ENCODE results near the gene DNAJC15. TPM values are rescaled to one million over a fixed set of nuclear protein-coding genes. Genes with fewer than 3 reads are reported as not detected.

Gene DNAJC15
- total and polyA plus RNA-seq, 2 of the 4 experiments (the other 2 are of a cell fraction) = 7.0 to 22.0 TPM

- H3K9ac ChIP-seq (ENCODE audit: low read depth, low read length) = no peak overlapping the region
- ChIA-PET CTCF (no interaction called here), POLR2A (ENCODE audit: unreplicated experiment) (no interaction called here)
- dilution Hi-C loops (cut with HindIII; ENCODE audit: low sequenced_read_pairs, unreplicated experiment) (no loop called here), intact Hi-C loops (cut with micrococcal nuclease) (no loop called here), in situ Hi-C loops (cut with MboI; ENCODE audit: low sequenced_read_pairs) (no loop called here)
- no peak overlapping the region for H2BK5ac ChIP-seq (ENCODE audit: low read depth, low read length, poor library complexity, severe bottlenecking)
- no peak overlapping the region for H2AK5ac ChIP-seq (ENCODE audit: low read depth, low read length)
- H4K20me1 ChIP-seq (ENCODE audit: insufficient read depth, low read length) = no peaks in the 10 kb centered on the region
- H3K27me3 ChIP-seq (ENCODE audit: control insufficient read depth, insufficient read depth, low read length) = no peaks in the 10 kb centered on the region; the same call in none of the 2 replicates
- no peak overlapping the region for H3K14ac ChIP-seq (replicated peaks; ENCODE audit: low read depth, low read length)
- H4K91ac ChIP-seq (ENCODE audit: insufficient read depth, low read depth, low read length) = no peak overlapping the region
- no peak overlapping the region for H2BK15ac ChIP-seq (ENCODE audit: low read depth, low read length)
- H3K18ac ChIP-seq (ENCODE audit: low read depth, low read length) = no peak overlapping the region
- WGBS, 2 experiments (ENCODE audit: extremely low coverage in 2 of 2, insufficient read length in 1 of 2) = no CpG with 5 or more reads among the region's 6 CpGs
- no peaks in the 10 kb centered on the region for H3K79me1 ChIP-seq (ENCODE audit: low read depth in 1 of 2, low read length in 2 of 2)
- H3K4me1 ChIP-seq (ENCODE audit: control insufficient read depth, insufficient read depth, low read length) = no peaks in the 10 kb centered on the region
- H3K9me1 ChIP-seq (ENCODE audit: insufficient read depth, low read length) = 0 out of 2 replicates have a peak, but pooled peaks cover 3% of the 10 kb centered on the region
- no peak overlapping the region for H2BK120ac ChIP-seq (ENCODE audit: low read depth, low read length)
- no peak overlapping the region for H2AFZ ChIP-seq (replicated peaks; ENCODE audit: low read length, poor library complexity)
- H4K8ac ChIP-seq (ENCODE audit: low read depth in 2 of 2, low read length in 2 of 2) = no peak overlapping the region
- H2BK20ac ChIP-seq (ENCODE audit: low read depth, low read length) = no peak overlapping the region
- ATAC-seq (ENCODE audit: low read depth) (no peak), DNase-seq (no peak)
- TF ChIP-seq CHD1 (IDR thresholded peaks at IDR 0.05; ENCODE audit: low read depth, low read length) (no peak), RAD21 (IDR thresholded peaks at IDR 0.05; ENCODE audit: low read length) (no peak), FOS (IDR thresholded peaks at IDR 0.05; ENCODE audit: low read depth, low read length) (no peak), RFX5 (IDR thresholded peaks at IDR 0.05; ENCODE audit: low read depth, low read length) (no peak)
- no peak overlapping the region for H2AK9ac ChIP-seq (replicated peaks; ENCODE audit: low read depth, low read length, poor library complexity)
- H3K27ac ChIP-seq (ENCODE audit: insufficient read depth, low read length) = no peak overlapping the region
- H3K4me3 ChIP-seq (ENCODE audit: insufficient read depth, low read depth, low read length) = no peak overlapping the region
- no peak overlapping the region for H4K5ac ChIP-seq (ENCODE audit: low read depth, low read length)
- H3K9me3 ChIP-seq (ENCODE audit: control insufficient read depth, insufficient read depth, low read length) = no peaks in the 10 kb centered on the region
- BruUV-seq (replicated peaks) = no TSS peak
- H3K36me3 ChIP-seq (ENCODE audit: control insufficient read depth, insufficient read depth, low read length) = no peaks in the 10 kb centered on the region
- H3K4ac ChIP-seq (ENCODE audit: low read depth, low read length) = no peak overlapping the region
- no peak overlapping the region for H3K23ac ChIP-seq (ENCODE audit: low read depth, low read length)
- H3K4me2 ChIP-seq (ENCODE audit: low read depth, low read length) = no peak overlapping the region
- no peak overlapping the region for H3K56ac ChIP-seq (ENCODE audit: extremely low read depth, insufficient read depth, low read length)
Observed at GRCh38 chr13:43123856-43124255, 100.5 kb downstream of the DNAJC15 start.
